SK-N-SH treated with all-trans-retinoic acid at 6 μM for 48 hours (cell line): ENCODE data around the gene FBLIM1.
A peak's percentile ranks its signal among the peaks of the same experiment; 100 is the strongest.

Experiments
- ATAC-seq: fragments of 200-7000 bp; cut with Tn5 transposase; 3 replicates; pipeline ENCODE4 v1.9.1; 2020; ENCODE audit warnings: mild to moderate bottlenecking, moderate library complexity
- ARNTL ChIP-seq: fragments of 450-650 bp; formaldehyde crosslinking; IDR thresholded peaks from 2 replicates; pipeline ENCODE4 v1.5.0; 2020; ENCODE audit warnings: low read depth, mild to moderate bottlenecking, moderate library complexity, borderline replicate concordance
- CSDC2 ChIP-seq: fragments of 250-450 bp; sonication (Bioruptor Pico); IDR thresholded peaks from 2 replicates; pipeline ENCODE4 v1.5.0; 2020; ENCODE audit warnings: mild to moderate bottlenecking, moderate library complexity
- CSRNP3 ChIP-seq: fragments of 250-450 bp; sonication (Bioruptor Pico); IDR thresholded peaks from 2 replicates; pipeline ENCODE4 v1.5.1; 2021; ENCODE audit warnings: mild to moderate bottlenecking, moderate library complexity
- ESRRG ChIP-seq: fragments of 250-450 bp; sonication (Bioruptor Pico); IDR thresholded peaks from 2 replicates; pipeline ENCODE4 v1.6.1; 2021; ENCODE audit warnings: mild to moderate bottlenecking
- OSR1 ChIP-seq: fragments of 250-450 bp; sonication (Bioruptor Pico); IDR thresholded peaks from 2 replicates; pipeline ENCODE4 v1.8.0; 2022; ENCODE audit warnings: moderate library complexity, mild to moderate bottlenecking, inconsistent platforms
- POU6F1 ChIP-seq: fragments of 250-450 bp; sonication (Bioruptor Pico); IDR thresholded peaks from 2 replicates; pipeline ENCODE4 v1.8.0; 2021; ENCODE audit warnings: low read depth, mild to moderate bottlenecking, moderate library complexity, borderline replicate concordance
- RARB ChIP-seq: fragments of 250-450 bp; sonication (Bioruptor Pico); IDR thresholded peaks from 2 replicates; pipeline ENCODE4 v1.8.0; 2021; ENCODE audit warnings: mild to moderate bottlenecking, moderate library complexity
- SNAI2 ChIP-seq: fragments of 250-450 bp; sonication (Bioruptor Pico); IDR thresholded peaks from 2 replicates; pipeline ENCODE4 v1.5.0; 2020; ENCODE audit warnings: mild to moderate bottlenecking, moderate library complexity
- TCF4 ChIP-seq: fragments of 250-450 bp; sonication (Bioruptor Pico); IDR thresholded peaks from 2 replicates; pipeline ENCODE4 v1.8.0; 2021; ENCODE audit warnings: mild to moderate bottlenecking, moderate library complexity, borderline replicate concordance
- TSHZ2 ChIP-seq: fragments of 250-450 bp; sonication (Bioruptor Pico); IDR thresholded peaks from 2 replicates; pipeline ENCODE4 v1.5.0; 2020; ENCODE audit warnings: mild to moderate bottlenecking, moderate library complexity
- ZFP3 ChIP-seq: fragments of 250-450 bp; sonication (Bioruptor Pico); IDR thresholded peaks from 2 replicates; pipeline ENCODE4 v1.5.0; 2020; ENCODE audit warnings: mild to moderate bottlenecking, moderate library complexity
- ZFP30 ChIP-seq: fragments of 450-650 bp; formaldehyde crosslinking; IDR thresholded peaks from 2 replicates; pipeline ENCODE4 v1.5.0; 2022; ENCODE audit warnings: mild to moderate bottlenecking, moderate library complexity
- ZNF70 ChIP-seq: fragments of 450-650 bp; formaldehyde crosslinking; IDR thresholded peaks from 2 replicates; pipeline ENCODE4 v1.5.0; 2020; ENCODE audit warnings: mild to moderate bottlenecking, moderate library complexity
- ZNF8 ChIP-seq: fragments of 450-650 bp; formaldehyde crosslinking; IDR thresholded peaks from 2 replicates; pipeline ENCODE4 v1.5.0; 2020; ENCODE audit warnings: mild to moderate bottlenecking, moderate library complexity

Gene FBLIM1

GRCh38 chr1:15799004-15799867, 40.6 kb downstream of the FBLIM1 start (continued):
- TF ChIP-seq RARB (CRISPR knock-in tag) (no peak), ESRRG (CRISPR knock-in tag) (no peak), ZNF8 (CRISPR knock-in tag) (no peak), ZFP3 (CRISPR knock-in tag) (no peak), ARNTL (CRISPR knock-in tag) (no peak), CSRNP3 (no peak), ZFP30 (CRISPR knock-in tag) (no peak)

GRCh38 chr1:15799928-15800835, 41.6 kb downstream of the FBLIM1 start:
- ATAC-seq = peak; percentile 52
- TF ChIP-seq TCF4 (0 out of 2 replicates have a peak, but pooled peaks have one; percentile 18), TSHZ2 (CRISPR knock-in tag) (peak; percentile 45; the same call in 1 of the 2 replicates), OSR1 (CRISPR knock-in tag) (no peak), POU6F1 (no peak), ZNF70 (CRISPR knock-in tag) (no peak)

GRCh38 chr1:15802234-15802965, 43.8 kb downstream of the FBLIM1 start:
- TF ChIP-seq ARNTL (CRISPR knock-in tag) (no peak), ZNF70 (CRISPR knock-in tag) (no peak), TCF4 (no peak), RARB (CRISPR knock-in tag) (no peak), CSRNP3 (no peak), ZNF8 (CRISPR knock-in tag) (no peak), CSDC2 (no peak), SNAI2 (no peak), TSHZ2 (CRISPR knock-in tag) (no peak)
- no peak for ATAC-seq
